GM19395 (cell line): Measurements from ENCODE around the gene EFCAB8.
"Not testable (repeated sequence)": the region's sequence is repeated elsewhere in the genome, so short reads cannot be mapped to it uniquely, and the experiment has no call there.

Source experiments
- ATAC-seq: cut with Tn5 transposase; IDR thresholded peaks from one replicate; pipeline ENCODE4 v1.9.1; 2021; ENCODE audit warnings: mild to moderate bottlenecking, moderate library complexity; ENCODE audit not compliant: unreplicated experiment

EFCAB8 gene

DNA sequence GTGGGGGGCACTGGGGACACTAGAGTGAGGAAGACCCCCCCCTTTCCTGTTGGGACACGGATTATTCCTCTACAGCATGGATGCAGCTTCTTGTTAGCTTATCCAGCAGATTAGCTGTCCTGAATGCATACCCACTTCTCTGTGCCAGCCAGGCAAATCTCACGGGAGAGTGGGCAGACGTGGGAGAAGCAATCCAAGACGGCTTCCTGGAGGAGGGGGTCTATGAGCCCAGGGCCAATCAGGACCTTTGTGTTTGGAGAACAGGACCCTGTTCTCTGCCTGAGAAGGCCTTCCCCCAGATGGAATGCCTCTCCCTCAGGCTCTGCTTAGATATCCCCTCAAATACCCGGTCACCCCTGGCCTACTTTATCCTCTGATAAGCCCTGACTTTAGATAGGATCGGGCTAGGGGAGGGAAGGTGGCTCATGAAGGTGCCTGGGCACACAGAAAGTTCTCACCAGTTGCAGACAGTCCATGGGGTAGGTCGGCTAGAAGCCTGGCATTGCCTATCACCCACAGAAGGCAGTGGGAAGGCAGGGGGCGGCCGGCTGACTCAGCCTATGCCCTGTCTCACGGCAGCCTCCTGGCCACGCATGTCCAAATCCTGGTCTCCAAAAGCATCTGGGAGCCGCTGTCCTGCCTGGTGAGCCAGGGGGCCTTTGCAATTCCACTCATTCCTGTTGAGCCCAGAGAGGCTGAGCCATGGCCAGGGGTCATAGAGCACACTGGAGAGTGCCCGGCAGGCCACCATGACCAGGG is 110.8 kb downstream of the EFCAB8 start:
- ATAC-seq: no peak

DNA sequence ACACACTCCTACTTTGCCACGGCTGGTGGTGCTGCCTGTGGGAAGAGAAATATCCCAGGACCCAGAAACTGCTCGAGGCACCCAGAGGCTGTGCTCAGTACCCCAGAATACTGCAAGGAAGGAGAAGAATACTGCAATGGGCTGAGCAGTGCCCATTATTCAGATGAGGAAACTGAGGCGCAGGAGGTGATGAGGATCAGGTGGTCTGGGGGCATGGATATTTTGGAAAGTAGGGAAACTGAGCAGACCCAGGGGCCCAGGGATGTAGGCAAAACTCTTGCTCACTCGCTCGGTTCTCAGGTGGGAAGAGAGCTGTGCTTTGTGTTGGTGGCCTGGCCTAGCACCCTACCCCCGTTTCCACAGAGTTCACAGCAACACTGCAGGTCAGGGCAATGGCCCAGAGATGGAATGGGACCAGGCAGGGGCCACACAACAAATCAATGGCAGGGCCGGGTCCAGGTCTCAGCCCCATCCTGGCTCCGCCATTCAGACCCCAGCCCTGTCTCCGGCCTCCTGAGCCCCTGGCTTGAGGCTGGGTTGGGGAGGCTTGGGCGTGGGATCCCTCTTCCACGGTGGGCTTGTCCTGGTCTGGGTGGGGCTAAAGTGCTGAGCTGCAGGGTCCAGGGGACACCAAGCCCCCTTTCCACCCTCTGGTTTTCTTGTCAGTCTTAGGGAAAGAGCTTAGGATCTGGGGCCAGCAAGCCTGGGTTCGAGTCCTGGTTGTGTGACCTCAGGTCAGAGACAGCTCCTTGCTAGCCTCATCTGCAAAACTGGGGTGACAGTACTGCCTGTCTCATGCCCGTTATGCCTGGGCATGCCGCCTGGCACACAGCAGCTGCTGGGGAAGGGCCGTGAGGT is 111.6 kb downstream of the EFCAB8 start:
- ATAC-seq: no peak

DNA sequence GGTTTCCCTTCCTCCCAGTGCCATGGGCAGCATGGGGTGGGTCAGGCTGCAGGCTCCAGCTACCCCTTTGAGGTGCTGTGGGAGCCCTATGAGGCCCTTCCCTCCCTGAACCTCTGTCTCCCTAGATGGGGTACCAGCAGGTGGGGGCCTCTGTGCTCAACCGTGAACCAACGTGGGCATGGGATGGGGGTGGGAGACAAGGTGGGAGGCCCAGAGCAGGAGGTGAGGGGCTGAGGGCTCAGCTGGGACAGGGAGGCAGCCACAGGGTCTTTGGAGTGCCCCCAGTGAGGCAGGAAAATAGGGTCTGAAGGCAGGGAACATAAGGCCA is 112.2 kb downstream of the EFCAB8 start:
- no peak for ATAC-seq

DNA sequence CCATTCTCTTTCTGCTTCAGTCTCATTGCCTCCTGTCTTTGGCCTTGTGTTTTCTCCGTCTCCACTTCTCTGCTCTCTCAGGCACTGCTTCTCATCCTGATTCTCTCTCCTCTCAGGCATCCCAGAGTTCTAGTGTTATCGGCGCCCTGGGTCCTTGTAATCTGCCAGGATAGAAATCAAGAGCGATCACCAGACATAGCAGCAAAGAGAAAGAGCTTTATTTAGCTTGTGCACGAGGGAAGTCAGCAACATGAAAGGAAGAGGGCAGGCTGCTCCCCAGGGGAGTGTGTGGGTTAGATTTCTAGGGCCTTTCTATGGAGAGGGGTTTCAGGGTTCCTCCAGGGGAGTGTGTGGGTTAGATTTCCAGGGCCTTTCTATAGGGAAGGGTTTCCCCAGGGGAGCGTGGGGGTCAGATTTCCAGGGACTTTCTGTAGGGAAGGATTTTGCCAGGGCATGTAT is 113.0 kb downstream of the EFCAB8 start:
- peak; percentile 36 for ATAC-seq

DNA sequence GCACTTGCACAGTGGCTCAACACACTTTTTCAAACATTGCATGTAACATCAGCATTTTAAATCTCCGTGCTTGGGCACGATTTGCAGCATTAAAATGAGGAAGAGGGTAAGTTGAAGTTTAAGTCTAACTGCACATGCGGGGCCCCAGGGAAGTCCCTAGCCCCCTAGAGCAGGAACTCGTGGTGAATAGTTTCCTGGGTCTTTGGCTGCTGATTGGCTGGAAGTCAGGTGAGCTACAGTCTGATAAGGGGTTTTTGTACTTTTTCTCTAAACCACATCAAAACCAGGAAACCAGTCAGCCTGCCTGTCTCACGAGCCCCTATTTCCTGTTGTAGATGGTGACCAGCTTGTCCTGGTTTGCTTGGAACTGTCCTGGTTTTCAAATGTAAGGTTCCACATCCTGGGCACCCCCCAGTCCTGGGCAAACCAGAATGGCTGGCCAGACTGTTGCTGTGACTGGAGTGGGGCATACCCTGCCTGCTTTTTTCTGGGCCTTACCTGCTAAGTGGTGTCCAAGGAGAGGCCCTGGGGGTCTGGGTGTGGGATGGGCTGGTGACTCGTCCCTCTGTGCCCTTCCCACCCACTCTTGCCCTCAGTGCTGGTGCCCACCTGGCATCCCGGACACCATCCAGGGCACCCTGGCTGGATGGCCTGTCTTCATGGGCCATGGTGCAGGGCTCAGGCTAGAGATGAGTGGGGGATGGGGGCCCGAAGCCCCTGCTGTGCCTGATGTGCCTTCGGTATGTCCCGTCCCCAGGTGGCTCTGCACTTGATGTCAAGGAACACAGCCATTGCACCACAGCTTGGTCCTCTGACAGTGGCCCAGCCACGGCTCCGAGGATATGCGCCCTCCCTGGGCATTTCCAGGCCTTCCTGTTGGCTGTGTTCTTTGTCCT is 113.7 kb downstream of the EFCAB8 start:
- peak; percentile 86 for ATAC-seq

DNA sequence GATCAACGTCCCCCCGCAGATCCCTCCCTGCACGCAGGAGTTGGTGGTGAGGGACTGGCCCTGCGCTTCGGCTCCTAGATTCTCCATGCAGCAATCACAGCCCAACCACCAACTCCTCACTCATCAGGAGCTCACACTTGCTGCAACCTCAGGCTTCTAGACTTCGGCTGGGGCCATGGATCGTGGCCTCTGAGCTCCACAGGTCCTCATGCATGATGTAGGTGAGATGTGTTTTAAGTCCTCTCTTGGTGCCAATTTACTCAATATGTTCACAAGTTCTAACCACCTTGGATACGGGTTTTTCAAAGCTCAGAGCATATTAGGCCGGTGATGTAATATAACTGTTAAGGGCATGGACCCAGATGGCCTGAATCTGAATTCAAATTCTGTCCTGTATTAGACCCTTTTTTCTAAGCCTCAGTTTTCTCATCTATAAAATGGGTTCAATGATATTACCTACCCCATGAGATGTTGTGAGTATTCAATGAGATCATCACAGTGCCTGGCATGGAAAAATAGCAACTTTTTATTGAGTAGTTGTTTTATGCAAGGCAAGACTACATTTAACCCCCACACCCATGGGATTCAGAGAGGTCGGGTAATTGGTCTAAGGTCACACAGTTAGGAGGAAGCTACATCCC is 114.5 kb downstream of the EFCAB8 start:
- no peak for ATAC-seq

DNA sequence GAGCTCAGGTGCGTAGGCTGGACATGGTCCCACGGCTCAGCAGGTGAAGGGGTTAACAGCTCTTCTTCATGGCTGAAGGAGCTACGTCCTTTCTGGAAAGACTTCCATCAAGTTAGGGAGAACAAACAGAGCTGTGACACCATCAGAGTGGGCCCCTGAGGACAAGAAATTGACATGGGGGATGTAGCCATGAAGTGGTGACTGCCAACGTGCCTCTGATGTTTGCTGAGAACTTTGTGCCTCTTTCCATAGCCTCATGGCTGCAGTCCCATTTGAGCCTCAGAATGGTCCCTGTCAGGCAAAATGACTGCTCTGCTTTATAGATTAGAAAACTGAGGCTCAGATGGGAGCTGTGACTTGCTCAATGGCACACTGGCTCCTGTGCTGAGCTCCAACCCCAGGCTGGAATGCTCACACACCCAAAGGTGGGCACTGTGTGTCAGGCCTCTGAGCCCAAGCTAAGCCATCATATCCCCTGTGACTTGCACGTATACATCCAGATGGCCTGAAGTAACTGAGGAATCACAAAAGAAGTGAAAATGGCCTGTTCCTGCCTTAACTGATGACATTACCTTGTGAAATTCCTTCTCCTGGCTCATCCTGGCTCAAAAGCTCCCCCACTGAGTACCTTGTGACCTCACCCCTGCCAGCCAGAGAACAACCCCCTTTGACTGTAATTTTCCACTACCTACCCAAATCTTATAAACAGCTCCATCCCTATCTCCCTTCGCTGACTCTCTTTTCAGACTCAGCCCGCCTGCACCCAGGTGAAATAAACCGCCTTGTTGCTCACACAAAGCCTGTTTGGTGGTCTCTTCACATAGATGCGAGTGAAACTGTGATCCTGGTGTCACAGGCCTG is 115.7 kb downstream of the EFCAB8 start:
- not testable (repeated sequence) for ATAC-seq

GRCh38 chr20:32975121-32975520 is 116.4 kb downstream of the EFCAB8 start:
- not testable (repeated sequence) for ATAC-seq

- ATAC-seq: no peak
Measured at GRCh38 chr20:32975698-32976674, 117.3 kb downstream of the EFCAB8 start.

DNA sequence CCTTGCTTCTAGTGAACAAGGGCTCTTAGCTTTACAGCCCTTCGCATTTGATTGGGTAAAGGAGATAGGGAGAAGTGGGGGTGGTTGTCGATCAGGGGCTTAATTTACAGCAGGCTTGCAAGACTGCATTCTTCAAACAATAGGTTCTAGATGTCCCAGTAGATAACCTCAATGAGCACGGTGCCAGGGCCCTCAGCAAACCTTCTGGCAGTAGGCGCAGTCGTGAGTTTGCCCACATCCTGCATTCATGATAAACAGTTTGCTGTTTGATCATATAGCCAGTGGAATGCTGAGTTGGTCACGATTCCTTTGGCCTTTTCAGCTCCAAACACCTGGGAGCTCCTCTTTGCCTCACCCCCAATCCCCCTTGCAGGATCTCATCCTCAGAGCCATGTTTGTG is 118.0 kb downstream of the EFCAB8 start:
- ATAC-seq: no peak

- no peak for ATAC-seq
Measured at GRCh38 chr20:32977281-32978008, 118.7 kb downstream of the EFCAB8 start.

GRCh38 chr20:32978009-32978335 is 119.2 kb downstream of the EFCAB8 start:
- no peak for ATAC-seq

DNA sequence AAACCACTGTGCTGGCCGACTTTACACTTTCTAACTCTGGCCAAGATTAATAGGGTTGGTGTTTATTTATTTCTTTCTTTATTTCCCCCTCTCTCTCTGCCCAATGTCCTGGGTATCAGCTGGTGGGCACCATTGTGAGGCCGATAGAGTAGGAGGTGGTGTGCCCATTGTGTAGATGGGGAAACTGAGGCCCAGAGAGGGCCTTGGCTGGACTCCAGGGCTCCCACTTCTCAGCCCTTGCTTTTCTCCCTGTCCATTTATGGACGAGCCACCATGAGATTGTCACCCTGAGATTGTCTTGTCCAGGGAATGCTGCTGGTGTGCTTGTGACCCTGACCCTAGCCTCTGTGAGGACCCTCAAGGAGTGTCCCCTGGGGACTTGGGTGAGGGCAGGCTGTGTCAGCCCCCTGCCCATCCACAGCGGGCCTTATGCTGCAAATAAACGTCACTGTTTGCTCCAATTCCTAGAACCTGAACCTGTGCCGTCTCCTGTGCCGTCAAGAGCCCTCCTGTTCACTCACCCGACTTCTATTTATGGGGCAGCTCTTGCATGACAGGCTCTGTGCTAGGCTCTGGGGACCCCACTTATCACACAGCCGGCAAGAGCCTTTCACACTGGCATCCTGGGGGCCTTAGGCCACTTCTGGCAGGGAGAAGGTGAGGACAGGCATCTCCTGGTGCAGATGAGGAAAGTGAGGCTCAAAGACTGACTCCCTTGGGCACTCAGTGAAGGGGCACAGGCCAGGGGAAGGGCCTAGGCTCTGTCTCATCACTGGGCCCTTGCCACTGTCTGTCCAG is 120.7 kb downstream of the EFCAB8 start:
- ATAC-seq: no peak

- ATAC-seq: no peak
Measured at GRCh38 chr20:32980131-32980941, 121.6 kb downstream of the EFCAB8 start.

- no peak for ATAC-seq
Measured at GRCh38 chr20:32980990-32981389, 122.3 kb downstream of the EFCAB8 start.
